ENCODE results near the gene GMFB. TPM values are rescaled to one million over a fixed set of nuclear protein-coding genes. Genes with fewer than 3 reads are reported as not detected.

The GMFB gene
- total RNA-seq, 1 experiment from 2014 or later = 79.2 TPM

GRCh38 chr14:54435500-54435981, 53.2 kb downstream of the GMFB start:
- Histone ChIP-seq H3K4me2 (ENCODE audit: insufficient read depth, insufficient read length, low read length) (no peak overlapping the region), H3K23ac (ENCODE audit: insufficient read length, low read depth, low read length) (no peak overlapping the region), H3K9ac (ENCODE audit: extremely low read depth, insufficient read length, low read length) (no peak overlapping the region), H2AFZ (ENCODE audit: low read length) (no peak overlapping the region), H3K4ac (ENCODE audit: low read depth, low read length) (no peak overlapping the region), H2BK5ac (ENCODE audit: insufficient read length, low read length) (no peak overlapping the region), H4K91ac (ENCODE audit: insufficient read length, low read depth, low read length) (no peak overlapping the region), H3K4me1 (ENCODE audit: insufficient read depth, low read length) (peaks cover 5% of the 10 kb centered on the region; the same call in 1 of the 2 replicates), H3K18ac (ENCODE audit: insufficient read length, low read depth, low read length) (no peak overlapping the region), H3K56ac (ENCODE audit: insufficient read length, low read depth, low read length) (no peak overlapping the region), H3K9me3 (ENCODE audit: control insufficient read depth, low read depth, low read length) (no peaks in the 10 kb centered on the region), H2BK120ac (ENCODE audit: low read depth, low read length, poor library complexity, severe bottlenecking) (no peak overlapping the region), H2BK15ac (ENCODE audit: low read depth, low read length) (no peak overlapping the region), H4K5ac (ENCODE audit: insufficient read length, low read depth, low read length) (no peak overlapping the region), H3K79me1 (ENCODE audit: insufficient read depth, low read depth, low read length, poor library complexity, severe bottlenecking) (peaks cover 3% of the 10 kb centered on the region), H3T11ph (ENCODE audit: low read length) (no peak overlapping the region), H4K20me1 (ENCODE audit: control insufficient read depth, insufficient read depth, insufficient read length) (no peaks in the 10 kb centered on the region), H3K27ac (ENCODE audit: insufficient read length, low read depth, low read length) (no peak overlapping the region), H2AK5ac (ENCODE audit: insufficient read length, low read length) (no peak overlapping the region), H3K14ac (ENCODE audit: insufficient read depth, low read length) (no peak overlapping the region), H2BK20ac (ENCODE audit: low read depth, low read length, poor library complexity, severe bottlenecking) (no peak overlapping the region), H3K27me3 (ENCODE audit: insufficient read depth, low read length) (no peaks in the 10 kb centered on the region), H3K23me2 (ENCODE audit: insufficient read length, low read depth, low read length, poor library complexity, severe bottlenecking) (peaks cover 3% of the 10 kb centered on the region), H3K79me2 (ENCODE audit: insufficient read depth, low read length) (peaks cover 40% of the 10 kb centered on the region), H2BK12ac (ENCODE audit: insufficient read length, low read depth, low read length) (no peak overlapping the region), H4K8ac (replicated peaks; ENCODE audit: insufficient read length, low read depth, low read length) (no peak overlapping the region)
- no peak for DNase-seq
- H3K4me1 Mint-ChIP-seq = peaks cover 52 to 74% of the 10 kb centered on the region in 2 experiments
- no peaks in the 10 kb centered on the region for H3K27me3 Mint-ChIP-seq (ENCODE audit: low read depth)
- peaks cover 11 to 36% (median 36%) of the 10 kb centered on the region in 3 experiments; a peak in 6 of 7 replicates for H3K36me3 Mint-ChIP-seq (ENCODE audit: insufficient read depth in 1 of 3, low read depth in 3 of 3)
- no peak overlapping the region for H3K27ac Mint-ChIP-seq
- no CpG with 5 or more reads among the region's 4 CpGs for WGBS (ENCODE audit: extremely low coverage, insufficient read length, low lambda C conversion rate)
- 0 out of 5 replicates have a peak overlapping the region, but pooled peaks of 1 of the 2 experiments have one; percentile 6 for H3K4me3 Mint-ChIP-seq
- H3K9me3 Mint-ChIP-seq = no peaks in the 10 kb centered on the region
- no peak for TF ChIP-seq CTCF (conservative IDR thresholded peaks at IDR 0.05)
